Cardiac fibroblast (primary cell): Measurements from ENCODE around the gene GRIN1.

Source experiments
- DNase-seq, 2 donors: peaks; one replicate each; pipeline versions ENCODE4 v3.0.0 to v3.0.0-alpha.2; 2010; ENCODE audit warnings: low read depth in 2 of 2
- H3K4me3 ChIP-seq, 2 donors: replicated peaks in 1 of 2; 1 replicate in 1 of 2; 2 replicates in 1 of 2; pipeline ENCODE4 v1.5.1; 2011; ENCODE audit warnings: low read depth in 2 of 2, low read length in 2 of 2, mild to moderate bottlenecking in 2 of 2, moderate library complexity in 1 of 2
- CTCF ChIP-seq: IDR thresholded peaks from one replicate; pipeline ENCODE4 v1.5.1; 2011; ENCODE audit warnings: low read depth, mild to moderate bottlenecking, low read length, inconsistent platforms

Gene GRIN1

GRCh38 chr9:137147091-137147792, 8.3 kb downstream of the GRIN1 start:
- no peak overlapping the region for H3K4me3 ChIP-seq
- DNase-seq = no peak
- TF ChIP-seq CTCF = no peak

GRCh38 chr9:137147793-137148160, 8.8 kb downstream of the GRIN1 start:
- no peak for DNase-seq
- H3K4me3 ChIP-seq = no peak overlapping the region
- TF ChIP-seq CTCF = no peak

GRCh38 chr9:137148242-137148641, 9.3 kb downstream of the GRIN1 start:
- DNase-seq = no peak
- no peak for TF ChIP-seq CTCF
- no peak overlapping the region for H3K4me3 ChIP-seq

GRCh38 chr9:137148661-137149060, 9.7 kb downstream of the GRIN1 start:
- no peak for DNase-seq
- H3K4me3 ChIP-seq = no peak overlapping the region
- TF ChIP-seq CTCF = no peak

GRCh38 chr9:137149363-137149762, 10.4 kb downstream of the GRIN1 start:
- TF ChIP-seq CTCF = no peak
- no peak overlapping the region for H3K4me3 ChIP-seq
- DNase-seq = no peak

- H3K4me3 ChIP-seq = no peak overlapping the region
- no peak for TF ChIP-seq CTCF
- no peak for DNase-seq
Measured at GRCh38 chr9:137149942-137150616, 11.1 kb downstream of the GRIN1 start.
